IPS DF 4.7 (cell line): ENCODE measurements around the gene BMP7.
"Not testable (repeated sequence)": the region's sequence is repeated elsewhere in the genome, so short reads cannot be mapped to it uniquely, and the experiment has no call there.

ENCODE experiments used
- DNase-seq: peaks from one replicate; pipeline ENCODE4 v3.0.0-alpha.2; 2013; ENCODE audit warnings: low spot score; ENCODE audit errors: extremely low read depth

Gene BMP7

DNA sequence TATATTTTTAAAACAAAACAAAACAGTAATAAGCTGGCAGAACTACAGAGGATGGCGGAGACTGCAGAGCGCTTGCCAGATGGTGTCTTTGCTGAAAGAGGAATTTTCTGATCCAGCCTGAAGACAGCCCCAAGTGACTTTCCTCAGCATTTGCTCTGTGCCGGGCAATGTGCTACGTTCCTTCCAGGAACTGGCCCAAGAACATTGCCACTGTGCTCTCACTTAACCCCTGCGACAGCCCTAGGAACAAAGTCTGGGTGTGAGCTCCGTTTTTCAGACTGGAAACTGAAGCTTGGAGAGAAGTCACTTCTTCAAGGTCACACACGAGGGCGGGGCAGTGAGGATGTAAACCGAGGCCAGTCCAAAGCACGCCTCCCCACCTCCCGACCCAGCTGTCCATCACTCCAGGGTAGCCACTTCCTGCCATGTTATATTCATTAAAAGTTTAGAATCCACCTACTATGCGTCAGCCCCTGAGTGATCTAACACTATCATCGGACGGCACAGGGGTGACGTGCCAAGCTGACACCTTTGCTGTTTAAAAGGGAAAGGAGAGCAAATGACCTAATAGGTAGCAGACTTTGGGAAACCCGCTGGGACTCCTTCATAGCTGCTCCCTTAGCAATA lies 22.3 kb upstream of the BMP7 start:
- no peak for DNase-seq

DNA sequence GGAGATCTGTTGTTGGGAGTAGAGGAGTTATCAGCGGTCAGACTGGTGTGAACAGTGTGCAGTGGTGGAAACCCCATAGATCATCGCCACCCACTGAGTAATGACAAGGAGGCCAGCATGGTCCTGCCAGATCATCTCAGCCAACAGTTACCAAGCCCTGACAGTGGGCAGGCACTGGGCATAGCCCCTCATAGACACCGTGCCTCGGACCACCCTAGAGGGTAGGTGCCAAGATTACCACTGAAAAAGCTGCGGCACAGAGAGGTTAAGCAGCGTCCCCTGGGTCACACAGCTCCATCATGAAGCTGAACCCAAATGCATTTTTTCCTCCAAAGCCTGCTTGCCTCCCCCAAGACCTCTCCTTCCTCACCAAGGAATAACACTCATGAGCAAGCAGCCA lies 21.5 kb upstream of the BMP7 start:
- DNase-seq = no peak

DNA sequence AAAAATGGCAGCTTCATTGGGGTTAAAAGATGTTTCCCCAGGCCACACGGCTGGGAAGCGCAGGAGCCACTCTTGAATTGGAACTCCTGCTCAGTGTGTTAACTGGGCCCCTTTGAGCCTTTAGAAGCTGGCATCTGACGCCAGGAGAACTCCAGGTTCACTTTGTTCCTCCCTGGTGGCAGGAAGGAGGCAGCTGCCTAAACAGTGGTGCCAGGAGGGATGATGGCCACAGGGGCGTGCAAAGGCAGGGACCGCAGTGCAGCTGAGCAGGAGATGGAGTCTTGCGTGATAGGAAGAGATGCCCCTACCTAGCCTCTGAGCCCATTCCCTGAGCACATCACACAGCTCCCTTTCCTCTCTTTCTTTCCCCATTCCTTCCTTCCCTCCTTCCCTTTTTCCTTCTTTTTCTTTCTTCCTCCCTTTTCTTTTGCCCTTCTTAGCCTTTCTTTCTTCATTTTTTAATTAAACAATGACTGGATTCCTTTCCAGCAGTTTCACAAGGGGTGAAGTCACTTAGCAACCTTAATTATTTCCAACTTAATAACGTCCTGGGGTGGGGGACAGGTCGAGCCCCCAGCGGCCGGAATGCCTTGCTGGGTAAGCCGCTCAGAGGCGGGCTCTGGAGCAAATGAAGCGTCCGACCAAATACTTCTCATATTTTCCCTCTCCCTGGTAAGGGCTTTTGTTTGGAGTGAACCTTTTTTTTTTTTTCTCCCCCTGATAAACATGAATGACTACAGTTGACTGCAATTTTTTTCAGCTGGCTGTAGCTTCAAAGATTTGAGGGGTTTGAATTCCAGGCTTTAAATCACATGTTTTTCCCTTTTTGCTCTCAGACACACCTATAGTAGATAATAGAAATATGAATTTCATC lies 20.8 kb upstream of the BMP7 start:
- DNase-seq = no peak

DNA sequence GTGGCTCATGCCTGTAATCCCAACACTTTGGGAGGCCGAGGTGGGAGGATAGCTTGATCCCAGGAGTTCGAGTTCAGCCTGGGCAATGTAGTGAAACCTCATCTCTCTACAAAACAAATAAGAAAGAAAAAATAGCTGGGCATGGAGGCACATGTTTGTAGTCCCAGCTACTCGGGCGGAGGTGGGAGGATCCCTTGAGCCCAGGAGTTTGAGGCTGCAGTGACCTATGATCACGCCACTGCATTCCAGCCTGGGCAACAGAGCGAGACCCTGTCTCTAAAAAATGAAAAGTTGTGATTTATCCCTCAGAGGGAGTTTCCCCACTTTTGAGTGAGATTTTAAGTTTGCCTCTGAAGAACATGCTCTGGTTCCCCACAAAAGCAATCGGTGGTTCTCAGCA lies 17.4 kb upstream of the BMP7 start:
- no peak for DNase-seq

DNA sequence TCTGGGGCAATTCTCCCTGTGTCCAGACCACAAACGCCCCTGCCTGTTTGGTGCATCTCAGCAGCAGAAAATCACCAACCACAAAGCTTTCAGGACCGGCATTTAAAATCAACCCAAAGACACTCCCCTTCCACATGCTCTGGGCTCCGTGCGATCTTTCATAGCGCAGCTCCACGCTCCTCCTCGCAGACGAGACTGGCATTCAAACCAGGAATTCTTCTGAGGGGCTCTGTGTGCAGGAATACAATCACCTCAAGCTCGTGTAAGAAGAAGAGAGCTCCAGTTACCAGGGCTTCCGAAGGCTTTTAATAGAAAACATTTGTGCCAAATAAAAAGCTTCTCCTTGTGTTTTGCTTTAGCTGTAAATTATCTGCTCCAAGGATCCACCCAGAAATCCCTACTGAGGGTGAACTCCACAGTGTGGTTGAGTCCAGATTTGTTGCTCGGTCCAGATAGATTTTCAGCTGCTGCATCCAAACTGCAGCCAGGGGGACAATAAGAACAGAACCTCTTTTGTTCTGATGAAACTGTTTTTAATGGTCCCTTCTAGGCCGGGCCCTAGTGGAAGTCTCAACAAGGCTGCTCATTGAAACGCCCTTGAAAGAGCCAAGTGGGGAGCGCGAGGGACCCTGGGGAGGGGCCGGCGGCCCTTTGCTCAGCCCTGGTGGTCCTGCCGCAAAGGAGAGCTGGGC lies 16.4 kb upstream of the BMP7 start:
- DNase-seq = no peak

DNA sequence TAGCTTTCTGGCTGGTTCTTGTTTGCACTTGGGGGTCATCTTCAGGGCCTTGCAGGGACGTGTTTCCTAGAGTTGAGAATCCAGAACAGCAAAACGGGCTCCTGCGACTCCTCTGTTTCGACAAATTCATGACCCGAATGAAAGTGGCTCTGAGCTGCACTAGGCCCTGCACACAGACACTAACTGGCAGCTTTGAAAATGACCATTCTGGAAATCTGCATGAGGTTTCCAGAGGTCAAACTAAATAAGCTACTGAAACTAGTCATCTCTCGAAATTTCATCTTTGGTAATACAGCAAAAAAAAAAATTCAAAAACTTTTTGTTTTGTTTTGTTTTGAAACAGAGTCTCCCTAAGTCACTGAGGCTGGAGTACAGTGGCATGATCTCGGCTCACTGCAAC lies 15.5 kb upstream of the BMP7 start:
- no peak for DNase-seq

- DNase-seq = no peak
Observed at GRCh38 chr20:57280221-57280620, 13.8 kb upstream of the BMP7 start.

GRCh38 chr20:57279548-57279947 lies 13.1 kb upstream of the BMP7 start:
- DNase-seq = not testable (repeated sequence)

DNA sequence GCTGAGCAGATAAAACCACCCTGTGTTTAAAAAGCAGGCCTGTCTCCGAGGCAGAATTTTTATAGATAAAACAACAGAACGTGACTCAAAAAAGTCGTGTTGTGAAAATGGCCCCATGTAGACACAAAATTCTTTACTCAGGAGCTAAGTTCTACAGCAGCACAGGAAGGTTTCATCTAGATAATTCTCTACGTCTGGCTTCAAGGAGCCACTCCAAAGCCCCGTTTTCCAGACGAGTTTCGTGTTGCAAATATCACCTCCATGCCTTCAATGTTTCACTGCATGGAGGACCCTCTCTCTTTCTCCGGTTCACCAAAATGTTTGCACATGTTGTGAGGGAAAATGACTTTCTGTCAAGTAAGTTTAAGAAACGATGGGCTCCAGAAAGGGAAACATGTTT lies 12.0 kb upstream of the BMP7 start:
- DNase-seq = no peak

DNA sequence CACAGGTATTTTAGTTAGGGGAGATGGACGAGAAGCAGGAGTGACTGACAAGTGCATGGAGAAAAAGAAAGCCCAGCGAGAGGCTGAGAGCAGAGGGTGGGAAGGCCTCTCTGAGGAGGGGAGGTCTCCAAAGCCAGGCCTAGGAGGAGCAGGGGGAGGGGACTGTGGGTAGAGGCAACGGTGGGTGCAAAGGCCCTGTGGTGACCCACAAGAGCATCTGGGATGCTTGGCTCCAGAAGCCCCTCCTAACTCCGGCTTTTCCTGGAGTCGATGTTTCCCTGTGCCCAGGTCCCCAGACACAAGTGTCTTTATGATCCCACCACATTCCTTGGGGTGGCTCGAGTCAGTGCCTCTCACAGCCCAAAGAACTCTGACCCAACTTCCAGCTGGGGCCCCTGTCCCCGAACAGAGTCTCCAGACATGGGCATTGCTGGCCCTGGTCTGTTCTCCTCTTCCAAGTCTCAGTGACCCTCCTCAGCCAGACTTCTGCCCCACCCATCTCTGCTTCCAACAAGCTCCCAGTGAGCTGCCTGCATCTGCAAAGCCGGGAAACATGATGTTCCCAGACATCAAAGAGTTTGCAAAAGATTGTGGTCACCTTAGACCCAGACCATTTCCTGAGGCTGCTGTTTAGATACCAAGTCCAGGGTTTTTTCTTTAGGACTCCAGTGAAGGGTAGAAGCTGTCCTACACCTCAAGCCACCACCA lies 11.1 kb upstream of the BMP7 start:
- no peak for DNase-seq

DNA sequence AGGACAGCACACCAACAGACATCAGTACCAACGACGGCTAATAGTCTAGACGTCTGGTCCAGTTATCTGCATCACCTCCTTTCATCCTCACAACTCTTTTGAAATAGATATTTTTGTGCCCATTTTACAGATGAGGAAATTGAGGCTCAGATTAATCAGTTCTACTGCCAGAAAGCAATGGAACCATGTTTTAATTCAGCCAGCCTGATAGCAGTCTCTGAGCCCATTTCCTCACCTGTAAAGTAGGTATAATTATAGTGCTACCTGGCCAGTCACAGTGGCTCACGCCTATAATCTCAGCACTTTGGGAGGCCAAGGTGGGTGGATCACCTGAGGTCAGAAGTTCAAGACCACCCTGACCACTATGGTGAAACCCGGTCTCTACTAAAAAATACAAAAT lies 9.8 kb upstream of the BMP7 start:
- no peak for DNase-seq

- no peak for DNase-seq
Observed at GRCh38 chr20:57275813-57276212, 9.4 kb upstream of the BMP7 start.

DNA sequence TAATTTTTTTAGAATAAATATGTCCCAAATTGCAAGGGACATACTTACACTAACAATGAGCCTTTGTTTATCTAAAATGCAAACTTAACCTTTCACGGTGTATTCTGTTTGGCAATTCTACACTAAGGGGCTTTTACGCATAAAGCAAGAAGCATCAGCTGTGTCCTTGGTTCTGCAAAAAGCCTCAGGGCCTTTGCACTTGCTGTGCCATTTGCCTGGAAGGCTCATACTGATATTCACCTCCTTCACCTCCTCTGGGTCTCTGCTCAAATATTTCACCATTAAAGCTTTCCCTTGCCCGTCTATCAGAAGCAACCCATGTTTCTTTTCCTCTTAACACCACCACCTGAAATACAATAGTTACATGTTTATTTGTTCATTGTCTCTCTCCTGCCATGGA lies 8.9 kb upstream of the BMP7 start:
- no peak for DNase-seq

DNA sequence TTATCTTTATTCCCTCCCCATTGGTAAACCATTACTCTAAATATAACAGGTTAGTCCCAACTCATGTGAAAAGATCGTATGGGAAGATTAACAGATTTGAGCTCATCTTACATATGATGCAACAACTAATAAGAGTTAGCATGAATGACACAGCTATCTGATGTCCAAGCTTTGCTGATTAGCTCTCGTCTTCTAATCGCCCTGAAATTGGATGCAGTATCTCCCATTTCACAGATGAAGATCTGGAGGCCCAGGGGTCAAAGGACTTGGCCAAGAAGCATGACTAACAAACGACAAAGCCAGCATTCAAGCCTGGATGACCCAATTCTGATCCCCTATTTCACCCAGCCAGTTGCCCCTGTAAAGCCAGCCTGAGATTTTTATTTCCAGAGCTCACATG lies 8.4 kb upstream of the BMP7 start:
- DNase-seq = no peak

DNA sequence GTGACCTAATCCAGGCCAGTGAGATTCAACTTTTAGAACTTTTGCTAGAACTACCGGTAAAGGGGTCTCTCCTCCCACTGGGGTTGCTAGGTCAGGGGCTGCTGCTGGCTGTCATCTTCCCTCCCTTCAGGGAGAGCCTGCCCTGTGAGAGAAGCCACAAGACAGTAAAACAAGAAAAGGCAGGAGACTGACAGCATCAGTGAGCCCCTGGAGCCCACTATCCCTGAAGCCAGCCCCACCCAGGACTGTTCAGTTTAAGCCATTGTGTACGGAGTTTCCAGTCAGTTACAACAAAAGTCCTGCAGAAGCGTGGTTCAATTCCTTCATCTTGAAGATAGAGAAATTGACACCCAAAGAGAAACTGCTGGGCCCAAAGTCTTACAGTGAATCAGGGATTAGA lies 7.9 kb upstream of the BMP7 start:
- no peak for DNase-seq

- no peak for DNase-seq
Observed at GRCh38 chr20:57272883-57273535, 6.6 kb upstream of the BMP7 start.

DNA sequence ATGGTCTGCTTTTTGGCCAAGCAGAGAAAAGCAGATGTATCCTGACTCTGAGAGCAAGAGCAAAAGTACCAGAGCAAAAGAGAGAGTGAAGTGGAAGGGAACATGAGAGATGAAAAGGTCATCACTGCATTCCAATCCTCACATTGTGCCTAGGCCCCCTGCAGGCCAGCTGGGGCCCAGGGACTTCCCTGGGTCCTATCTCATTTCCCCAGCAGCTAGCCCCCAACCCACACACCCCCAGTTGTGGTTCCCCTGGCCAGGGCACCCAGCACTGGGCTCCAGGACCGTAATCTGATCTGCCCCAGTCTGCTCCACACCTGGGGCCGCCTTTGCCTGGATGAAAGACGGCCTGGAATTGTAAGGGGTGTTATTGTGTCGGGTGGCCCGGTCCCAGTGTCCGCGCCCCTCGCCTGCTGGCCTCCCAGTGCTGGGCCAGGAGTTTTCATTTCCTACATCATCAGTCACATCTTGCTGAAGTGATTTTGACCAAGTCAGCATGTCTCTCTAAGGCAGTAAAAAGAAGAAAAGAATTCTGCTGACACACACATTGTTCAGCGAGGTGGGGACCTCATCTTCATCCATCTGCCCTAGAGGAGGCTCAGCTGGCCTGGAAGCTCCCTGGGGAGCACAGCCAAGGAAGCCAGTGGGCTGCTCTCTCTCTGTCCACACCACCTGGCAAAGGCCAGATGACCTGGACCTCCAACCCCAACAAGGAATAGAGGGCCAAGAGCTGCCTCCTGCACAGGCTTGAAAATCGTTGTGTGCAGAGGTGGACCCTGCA lies 4.0 kb upstream of the BMP7 start:
- DNase-seq = no peak

- no peak for DNase-seq
Observed at GRCh38 chr20:57269148-57269984, 2.9 kb upstream of the BMP7 start.

DNA sequence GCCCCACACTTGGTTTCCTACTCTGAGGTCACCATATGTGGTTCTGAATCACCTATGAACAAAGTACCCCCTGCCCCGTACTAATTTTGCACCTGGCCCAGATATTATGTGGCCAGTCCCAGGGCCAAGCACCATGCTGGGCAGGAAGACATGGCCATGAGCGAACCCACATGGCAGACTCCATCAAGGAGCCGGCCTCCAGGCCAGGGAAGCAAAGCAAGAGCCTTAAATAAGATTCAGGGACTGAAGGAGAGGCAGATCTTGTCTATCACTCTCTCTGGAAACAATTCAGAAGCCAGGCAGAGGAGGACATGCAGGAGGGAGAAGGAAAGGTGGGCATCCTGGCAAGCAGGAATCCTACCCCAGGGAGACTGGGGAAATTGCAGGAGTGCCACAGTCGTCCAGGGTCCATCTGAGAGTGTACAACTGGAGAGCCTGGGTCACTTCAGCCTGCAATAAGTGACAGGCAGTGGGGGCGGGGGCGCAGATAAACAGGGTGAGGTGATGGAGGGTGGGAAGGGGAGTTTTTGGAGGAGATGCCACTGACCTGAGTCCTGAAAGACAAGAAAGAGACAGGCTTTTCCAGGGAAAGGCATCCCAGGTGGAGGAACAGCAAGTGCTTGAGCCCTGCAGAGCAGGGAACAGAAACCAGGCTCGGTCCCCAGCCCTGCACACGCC lies 2.1 kb upstream of the BMP7 start:
- DNase-seq = no peak
